Activated CD4-positive, alpha-beta T cell treated with anti-CD3 and anti-CD28 coated beads, Interleukin-2, amount 50 U/mL, for 24 hours (primary cell): Measurements from ENCODE around the gene KMT5B.

ENCODE experiments used
- DNase-seq, 2 donors: peaks; one replicate each; pipeline ENCODE4 v3.0.0-alpha.2; 2020; ENCODE audit warnings: low read depth in 1 of 2, low spot score in 1 of 2

Gene KMT5B

GRCh38 chr11:68186061-68186460 lies 27.0 kb downstream of the KMT5B start:
- no peak for DNase-seq

GRCh38 chr11:68181719-68182451 lies 31.2 kb downstream of the KMT5B start:
- DNase-seq: no peak

GRCh38 chr11:68179847-68180246 lies 33.2 kb downstream of the KMT5B start:
- DNase-seq: no peak

GRCh38 chr11:68177877-68178276 lies 35.2 kb downstream of the KMT5B start:
- no peak for DNase-seq

- no peak for DNase-seq
These were observed 39.2 kb downstream of the KMT5B start for GRCh38 chr11:68173926-68174325.

GRCh38 chr11:68169442-68169841 lies 43.7 kb downstream of the KMT5B start:
- no peak for DNase-seq

GRCh38 chr11:68168694-68169093 lies 44.4 kb downstream of the KMT5B start:
- DNase-seq: no peak

- DNase-seq: no peak
These were observed 45.6 kb downstream of the KMT5B start for GRCh38 chr11:68167474-68167873.

GRCh38 chr11:68166969-68167368 lies 46.1 kb downstream of the KMT5B start:
- no peak for DNase-seq

GRCh38 chr11:68165601-68166000 lies 47.5 kb downstream of the KMT5B start:
- no peak for DNase-seq

GRCh38 chr11:68164437-68164836 lies 48.7 kb downstream of the KMT5B start:
- DNase-seq: no peak

GRCh38 chr11:68163691-68164090 lies 49.4 kb downstream of the KMT5B start:
- no peak for DNase-seq

GRCh38 chr11:68160100-68160695 lies 52.9 kb downstream of the KMT5B start:
- no peak for DNase-seq

- DNase-seq: no peak
These were observed 53.4 kb downstream of the KMT5B start for GRCh38 chr11:68159665-68160064.

- DNase-seq: no peak
These were observed 53.9 kb downstream of the KMT5B start for GRCh38 chr11:68159161-68159560.

GRCh38 chr11:68158580-68158979 lies 54.5 kb downstream of the KMT5B start:
- no peak for DNase-seq

GRCh38 chr11:68153742-68154141 lies 59.4 kb downstream of the KMT5B start:
- no peak for DNase-seq

GRCh38 chr11:68150037-68150436 lies 63.1 kb downstream of the KMT5B start:
- no peak for DNase-seq

- DNase-seq: no peak
These were observed 63.7 kb downstream of the KMT5B start for GRCh38 chr11:68149417-68149816.

GRCh38 chr11:68148879-68149278 lies 64.2 kb downstream of the KMT5B start:
- no peak for DNase-seq

- no peak for DNase-seq
These were observed 64.9 kb downstream of the KMT5B start for GRCh38 chr11:68148071-68148805.
